HG03097 (cell line): ENCODE measurements around the gene CYP1A2.

Experiments used
- ATAC-seq: cut with Tn5 transposase; IDR thresholded peaks from one replicate; pipeline ENCODE4 v1.9.1; 2021; ENCODE audit not compliant: unreplicated experiment, low FRiP score

CYP1A2 gene

DNA sequence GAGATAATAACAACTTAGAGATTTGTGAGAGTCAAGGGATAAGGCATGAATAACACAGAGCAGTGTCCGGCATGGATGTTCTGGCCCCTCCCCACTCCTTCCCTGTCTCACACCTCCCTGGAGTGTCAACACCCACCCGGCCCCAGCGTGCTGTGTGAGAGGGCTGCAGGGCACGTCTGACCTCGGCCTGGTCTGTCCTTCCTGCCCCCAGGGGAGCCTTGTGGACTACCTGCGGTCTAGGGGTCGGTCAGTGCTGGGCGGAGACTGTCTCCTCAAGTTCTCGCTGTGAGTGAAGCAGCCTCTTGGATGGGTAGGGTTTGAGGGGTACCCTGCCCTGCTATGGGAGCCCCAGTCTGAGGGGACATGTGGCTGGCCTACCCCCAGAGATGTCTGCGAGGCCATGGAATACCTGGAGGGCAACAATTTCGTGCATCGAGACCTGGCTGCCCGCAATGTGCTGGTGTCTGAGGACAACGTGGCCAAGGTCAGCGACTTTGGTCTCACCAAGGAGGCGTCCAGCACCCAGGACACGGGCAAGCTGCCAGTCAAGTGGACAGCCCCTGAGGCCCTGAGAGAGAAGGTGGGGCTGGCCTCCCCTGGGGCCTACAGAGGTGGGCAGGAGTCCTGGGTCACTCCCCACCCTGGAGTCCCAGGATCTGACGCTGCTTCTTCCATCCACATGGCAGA, 52.8 kb downstream of the CYP1A2 start:
- ATAC-seq: no peak

DNA sequence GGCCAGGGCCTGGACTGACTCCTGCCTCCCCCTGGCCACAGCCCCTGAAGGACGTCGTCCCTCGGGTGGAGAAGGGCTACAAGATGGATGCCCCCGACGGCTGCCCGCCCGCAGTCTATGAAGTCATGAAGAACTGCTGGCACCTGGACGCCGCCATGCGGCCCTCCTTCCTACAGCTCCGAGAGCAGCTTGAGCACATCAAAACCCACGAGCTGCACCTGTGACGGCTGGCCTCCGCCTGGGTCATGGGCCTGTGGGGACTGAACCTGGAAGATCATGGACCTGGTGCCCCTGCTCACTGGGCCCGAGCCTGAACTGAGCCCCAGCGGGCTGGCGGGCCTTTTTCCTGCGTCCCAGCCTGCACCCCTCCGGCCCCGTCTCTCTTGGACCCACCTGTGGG, 53.6 kb downstream of the CYP1A2 start:
- ATAC-seq: no peak

DNA sequence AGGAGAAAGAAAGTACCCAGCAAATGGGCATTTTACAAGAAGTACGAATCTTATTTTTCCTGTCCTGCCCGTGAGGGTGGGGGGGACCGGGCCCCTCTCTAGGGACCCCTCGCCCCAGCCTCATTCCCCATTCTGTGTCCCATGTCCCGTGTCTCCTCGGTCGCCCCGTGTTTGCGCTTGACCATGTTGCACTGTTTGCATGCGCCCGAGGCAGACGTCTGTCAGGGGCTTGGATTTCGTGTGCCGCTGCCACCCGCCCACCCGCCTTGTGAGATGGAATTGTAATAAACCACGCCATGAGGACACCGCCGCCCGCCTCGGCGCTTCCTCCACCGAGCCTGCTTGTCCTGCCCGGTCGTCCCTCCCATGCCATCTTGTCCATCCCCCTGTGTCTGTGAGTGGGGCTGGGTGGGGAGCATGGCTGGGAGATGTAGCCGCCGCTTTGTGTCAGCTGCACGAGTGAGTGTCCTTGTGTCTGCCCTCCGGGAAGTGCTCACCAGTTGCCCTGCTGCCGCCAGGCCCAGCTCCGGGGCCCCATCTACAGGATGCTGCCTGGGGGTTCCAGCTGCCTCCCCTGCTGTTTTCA, 54.3 kb downstream of the CYP1A2 start:
- no peak for ATAC-seq

DNA sequence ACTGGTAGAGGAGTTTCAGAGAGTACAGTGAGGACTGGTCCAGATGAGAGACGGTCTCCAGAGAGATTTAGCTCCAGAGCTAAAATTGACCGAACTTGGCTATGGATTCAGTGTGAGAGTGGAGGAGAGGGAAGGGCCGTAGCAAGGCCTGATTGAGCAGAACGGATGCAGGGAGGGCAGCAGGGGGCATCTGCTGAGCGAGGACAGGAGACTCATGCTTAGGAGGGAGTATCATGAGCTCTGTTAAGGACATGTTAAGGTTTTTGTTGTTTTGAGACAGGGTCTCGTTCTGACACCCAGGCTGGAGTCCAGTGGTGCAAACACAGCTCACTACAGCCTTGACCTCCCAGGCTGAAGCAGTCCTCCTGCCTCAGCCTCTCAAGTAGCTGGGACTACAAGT, 56.3 kb downstream of the CYP1A2 start:
- no peak for ATAC-seq
